DND-41 (cell line): ENCODE data around the gene AOPEP.

Experiments used
- ATAC-seq: fragments of 200-7000 bp; cut with Tn5 transposase; 3 replicates; pipeline ENCODE4 v1.9.1; 2021; ENCODE audit warnings: low read depth; ENCODE audit not compliant: insufficient read depth
- DNase-seq: peaks from one replicate; pipeline ENCODE4 v3.0.0-alpha.2; 2020
- H2AFZ ChIP-seq: 2 replicates; pipeline ENCODE4 v1.6.0; 2012; ENCODE audit warnings: low read depth, low read length
- H3K27ac ChIP-seq: 2 replicates; pipeline ENCODE4 v1.5.1; 2012; ENCODE audit warnings: low read length, inconsistent platforms
- H3K27me3 ChIP-seq: fragments of 200-600 bp; sonication (generic); 2 replicates; pipeline ENCODE4 v1.6.0; 2012; ENCODE audit warnings: low read length, mild to moderate bottlenecking, inconsistent platforms; ENCODE audit not compliant: insufficient read depth, poor library complexity
- H3K36me3 ChIP-seq: 2 replicates; pipeline ENCODE4 v1.5.1; 2012; ENCODE audit warnings: low read length, inconsistent platforms; ENCODE audit not compliant: insufficient read depth
- H3K4me1 ChIP-seq: 2 replicates; pipeline ENCODE4 v1.5.1; 2012; ENCODE audit warnings: mild to moderate bottlenecking, low read length; ENCODE audit not compliant: insufficient read depth
- H3K4me2 ChIP-seq: 2 replicates; pipeline ENCODE4 v1.6.0; 2012; ENCODE audit warnings: mild to moderate bottlenecking, moderate library complexity, low read length, inconsistent platforms; ENCODE audit not compliant: insufficient read depth
- H3K4me3 ChIP-seq, 2 experiments: fragments of 200-600 bp in 1 of 2; shearing (Covaris generic) in 1 of 2; 2 replicates each; pipeline ENCODE4 v1.5.1; 2012 to 2016; ENCODE audit warnings: inconsistent platforms in 2 of 2, low read length in 2 of 2, mild to moderate bottlenecking in 2 of 2, low read depth in 1 of 2, moderate library complexity in 1 of 2
- H3K79me2 ChIP-seq: 2 replicates; pipeline ENCODE4 v1.6.0; 2012; ENCODE audit warnings: low read length, inconsistent platforms; ENCODE audit not compliant: insufficient read depth
- H3K9ac ChIP-seq: 2 replicates; pipeline ENCODE4 v1.6.0; 2012; ENCODE audit warnings: low read depth, mild to moderate bottlenecking, inconsistent platforms, low read length, moderate library complexity
- H3K9me3 ChIP-seq: 2 replicates; pipeline ENCODE4 v1.5.1; 2012; ENCODE audit warnings: low read length, moderate library complexity, mild to moderate bottlenecking, inconsistent platforms; ENCODE audit not compliant: insufficient read depth, severe bottlenecking
- H4K20me1 ChIP-seq: 2 replicates; pipeline ENCODE4 v1.6.0; 2012; ENCODE audit warnings: low read length; ENCODE audit not compliant: insufficient read depth
- EZH2 ChIP-seq: IDR thresholded peaks from 3 replicates; pipeline ENCODE4 v1.6.1; 2012; ENCODE audit warnings: borderline replicate concordance, low read depth, mild to moderate bottlenecking, moderate library complexity, low read length, inconsistent platforms; ENCODE audit not compliant: severe bottlenecking
- TF ChIP-seq, protein P1 (sequence below): IDR thresholded peaks from 2 replicates; pipeline ENCODE4 v1.5.1; 2012; ENCODE audit warnings: borderline replicate concordance, low read length, moderate library complexity, mild to moderate bottlenecking; ENCODE audit not compliant: poor library complexity, severe bottlenecking; ENCODE audit errors: extremely low read depth

Gene AOPEP

DNA sequence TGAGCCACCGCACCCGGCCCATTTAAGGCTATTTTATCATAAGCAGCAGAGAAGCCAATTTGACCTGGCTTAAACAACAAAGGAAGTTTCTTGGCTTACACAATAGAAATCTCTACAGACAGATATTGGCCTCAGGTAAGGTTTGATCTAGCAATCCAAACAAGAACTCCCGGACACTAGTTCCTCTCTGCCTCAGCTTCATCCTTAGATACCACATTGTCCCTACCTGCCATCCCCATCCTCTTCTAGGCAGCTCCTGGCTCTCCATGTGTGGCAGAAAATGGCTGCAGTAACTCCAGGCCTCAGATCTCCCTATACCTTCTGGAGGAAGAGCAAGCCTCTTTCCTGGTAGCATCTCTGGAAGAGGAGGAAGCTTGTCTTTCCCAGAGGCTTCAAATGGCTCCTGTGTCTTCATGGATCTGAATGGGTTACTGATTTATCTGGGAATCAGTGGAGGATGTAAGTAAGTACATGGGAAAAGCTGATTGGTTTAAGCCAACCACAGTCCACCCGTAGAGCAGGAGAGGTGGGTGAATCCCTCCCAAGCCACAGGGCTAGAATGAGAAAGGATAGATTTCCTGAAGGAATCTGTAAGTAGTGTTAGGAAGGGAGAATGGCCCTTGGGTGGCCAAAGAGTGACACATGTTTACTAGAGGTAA is 26.7 kb upstream of the AOPEP start:
- no peak overlapping the region for H3K4me3 ChIP-seq
- H3K9ac ChIP-seq: no peak overlapping the region
- no peak for TF ChIP-seq EZH2
- TF ChIP-seq, protein P1, sequence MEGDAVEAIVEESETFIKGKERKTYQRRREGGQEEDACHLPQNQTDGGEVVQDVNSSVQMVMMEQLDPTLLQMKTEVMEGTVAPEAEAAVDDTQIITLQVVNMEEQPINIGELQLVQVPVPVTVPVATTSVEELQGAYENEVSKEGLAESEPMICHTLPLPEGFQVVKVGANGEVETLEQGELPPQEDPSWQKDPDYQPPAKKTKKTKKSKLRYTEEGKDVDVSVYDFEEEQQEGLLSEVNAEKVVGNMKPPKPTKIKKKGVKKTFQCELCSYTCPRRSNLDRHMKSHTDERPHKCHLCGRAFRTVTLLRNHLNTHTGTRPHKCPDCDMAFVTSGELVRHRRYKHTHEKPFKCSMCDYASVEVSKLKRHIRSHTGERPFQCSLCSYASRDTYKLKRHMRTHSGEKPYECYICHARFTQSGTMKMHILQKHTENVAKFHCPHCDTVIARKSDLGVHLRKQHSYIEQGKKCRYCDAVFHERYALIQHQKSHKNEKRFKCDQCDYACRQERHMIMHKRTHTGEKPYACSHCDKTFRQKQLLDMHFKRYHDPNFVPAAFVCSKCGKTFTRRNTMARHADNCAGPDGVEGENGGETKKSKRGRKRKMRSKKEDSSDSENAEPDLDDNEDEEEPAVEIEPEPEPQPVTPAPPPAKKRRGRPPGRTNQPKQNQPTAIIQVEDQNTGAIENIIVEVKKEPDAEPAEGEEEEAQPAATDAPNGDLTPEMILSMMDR: no peak
- no peak overlapping the region for H2AFZ ChIP-seq
- peaks cover under 1% of the 10 kb centered on the region for H3K27me3 ChIP-seq
- no peaks in the 10 kb centered on the region for H3K36me3 ChIP-seq
- no peaks in the 10 kb centered on the region for H3K9me3 ChIP-seq
- no peak overlapping the region for H3K27ac ChIP-seq
- H3K4me2 ChIP-seq: no peak overlapping the region
- no peaks in the 10 kb centered on the region for H3K79me2 ChIP-seq
- no peaks in the 10 kb centered on the region for H3K4me1 ChIP-seq
- ATAC-seq (no peak), DNase-seq (no peak)
- no peaks in the 10 kb centered on the region for H4K20me1 ChIP-seq

DNA sequence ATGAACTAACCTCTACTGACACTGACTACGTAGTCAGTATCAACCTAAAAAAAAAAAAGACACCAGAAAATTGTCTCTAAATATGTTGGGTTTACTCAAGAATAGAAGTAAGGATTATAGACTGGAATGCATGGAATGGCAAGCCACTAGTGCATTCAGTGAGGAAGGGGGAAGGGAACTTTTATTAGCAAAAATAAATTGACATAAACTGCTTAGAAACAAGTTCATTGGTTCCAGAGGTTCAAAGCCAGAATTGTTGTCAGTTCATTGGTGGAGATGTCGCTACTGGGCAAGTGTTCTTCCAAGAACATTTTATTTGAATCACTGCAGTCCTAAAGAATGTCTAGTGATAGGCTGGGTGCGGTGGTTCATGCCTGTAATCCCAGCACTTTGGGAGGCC is 26.1 kb upstream of the AOPEP start:
- Histone ChIP-seq H4K20me1 (no peaks in the 10 kb centered on the region), H3K27me3 (peaks cover 4% of the 10 kb centered on the region), H3K4me2 (no peak overlapping the region), H3K9me3 (no peaks in the 10 kb centered on the region), H3K9ac (no peak overlapping the region), H2AFZ (no peak overlapping the region), H3K4me3 (no peak overlapping the region), H3K36me3 (no peaks in the 10 kb centered on the region), H3K79me2 (no peaks in the 10 kb centered on the region), H3K4me1 (no peaks in the 10 kb centered on the region), H3K27ac (no peak overlapping the region)
- TF ChIP-seq, protein P1: no peak
- DNase-seq (no peak), ATAC-seq (no peak)

DNA sequence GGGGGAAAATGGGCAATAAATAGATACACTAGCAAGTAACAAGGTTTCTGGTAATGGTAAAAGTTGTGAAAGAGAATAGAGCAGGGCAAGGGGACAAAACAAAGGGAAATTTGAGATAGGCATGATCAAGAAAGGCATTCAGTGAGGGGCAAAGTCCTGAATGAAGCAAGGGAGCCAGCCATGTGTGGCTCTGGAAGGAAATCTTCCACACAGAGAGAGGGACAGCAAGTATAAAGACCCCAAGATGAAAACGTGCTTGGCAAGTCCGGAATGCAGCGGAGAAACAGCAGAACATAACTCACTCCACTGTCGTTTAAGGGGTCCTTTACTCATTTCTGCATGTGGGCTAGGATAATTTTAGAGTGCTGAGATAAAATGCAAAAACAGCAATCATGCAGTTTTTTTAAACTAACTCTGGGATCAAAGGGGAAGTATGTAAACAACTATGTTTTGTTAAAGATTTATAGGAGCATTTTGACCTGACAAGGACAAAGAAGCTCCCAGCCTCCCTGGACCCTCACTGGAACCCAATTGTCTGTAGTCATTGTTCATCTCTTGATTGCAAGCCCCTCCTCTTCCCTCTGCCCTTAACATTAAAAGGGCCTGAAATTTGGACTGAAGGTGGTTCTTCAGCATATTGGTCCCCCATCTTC is 22.9 kb upstream of the AOPEP start:
- TF ChIP-seq, protein P1: no peak
- no peak for TF ChIP-seq EZH2
- DNase-seq (no peak), ATAC-seq (no peak)
- Histone ChIP-seq H3K27ac (no peak overlapping the region), H2AFZ (no peak overlapping the region), H3K79me2 (no peaks in the 10 kb centered on the region), H3K36me3 (no peaks in the 10 kb centered on the region), H3K27me3 (peaks cover 4% of the 10 kb centered on the region), H3K9ac (no peak overlapping the region), H3K4me2 (no peak overlapping the region), H3K9me3 (no peaks in the 10 kb centered on the region), H3K4me1 (no peaks in the 10 kb centered on the region), H3K4me3 (no peak overlapping the region), H4K20me1 (no peaks in the 10 kb centered on the region)
